ENCODE data around the gene PDILT.
"Not testable (repeated sequence)": the region's sequence is repeated elsewhere in the genome, so short reads cannot be mapped to it uniquely, and the experiment has no call there.

Gene PDILT

GRCh38 chr16:20355114-20355782 lies 49.3 kb downstream of the PDILT start:
- DNase-seq, result no peak

GRCh38 chr16:20353379-20353778 lies 51.2 kb downstream of the PDILT start:
- no peak for DNase-seq

- no peak for DNase-seq
Measured at GRCh38 chr16:20352615-20353014, 51.9 kb downstream of the PDILT start, which contains the start of gene UMOD. TSS of gene UMOD (minus strand) at chr16:20352715. CDS start at chr16:20350737, 1,978 bp downstream.

- no peak for DNase-seq
Measured at GRCh38 chr16:20349615-20350014, 54.9 kb downstream of the PDILT start.

- DNase-seq, result no peak
Measured at GRCh38 chr16:20348365-20349185, 56.0 kb downstream of the PDILT start.

GRCh38 chr16:20347666-20348364 lies 56.7 kb downstream of the PDILT start:
- no peak for DNase-seq

GRCh38 chr16:20344611-20345010 lies 59.9 kb downstream of the PDILT start:
- no peak for DNase-seq

- no peak for DNase-seq
Measured at GRCh38 chr16:20339744-20340143, 64.8 kb downstream of the PDILT start.

- no peak for DNase-seq
Measured at GRCh38 chr16:20336955-20337354, 67.6 kb downstream of the PDILT start.

GRCh38 chr16:20334396-20334795 lies 70.1 kb downstream of the PDILT start:
- no peak for DNase-seq

- no peak for DNase-seq
Measured at GRCh38 chr16:20333120-20333519, 71.4 kb downstream of the PDILT start.

- no peak for DNase-seq
Measured at GRCh38 chr16:20332411-20332810, 72.1 kb downstream of the PDILT start.

- DNase-seq, result no peak
Measured at GRCh38 chr16:20331635-20332034, 72.9 kb downstream of the PDILT start.

- DNase-seq, result no peak
Measured at GRCh38 chr16:20329392-20330138, 75.0 kb downstream of the PDILT start.

GRCh38 chr16:20327444-20328041 lies 77.0 kb downstream of the PDILT start, which contains the start of gene GP2:
TSS of gene GP2 (minus strand) at chr16:20327513. CDS start at chr16:20326431, 1,082 bp downstream.
- DNase-seq, result no peak

GRCh38 chr16:20326321-20326720 lies 78.2 kb downstream of the PDILT start:
- no peak for DNase-seq

- no peak for DNase-seq
Measured at GRCh38 chr16:20325005-20325404, 79.5 kb downstream of the PDILT start.

GRCh38 chr16:20323591-20324117 lies 80.9 kb downstream of the PDILT start:
- no peak for DNase-seq

GRCh38 chr16:20322696-20323095 lies 81.8 kb downstream of the PDILT start:
- no peak for DNase-seq

- DNase-seq, result no peak
Measured at GRCh38 chr16:20321671-20322070, 82.9 kb downstream of the PDILT start.

GRCh38 chr16:20321051-20321450 lies 83.5 kb downstream of the PDILT start:
- not testable (repeated sequence) for DNase-seq

- no peak for DNase-seq
Measured at GRCh38 chr16:20320592-20320991, 83.9 kb downstream of the PDILT start.

All from NCI-H1417 treated with DMSO at 0.1 percent for 48 hours (cell line).